ENCODE data around the gene CHIT1.

Gene CHIT1

DNA sequence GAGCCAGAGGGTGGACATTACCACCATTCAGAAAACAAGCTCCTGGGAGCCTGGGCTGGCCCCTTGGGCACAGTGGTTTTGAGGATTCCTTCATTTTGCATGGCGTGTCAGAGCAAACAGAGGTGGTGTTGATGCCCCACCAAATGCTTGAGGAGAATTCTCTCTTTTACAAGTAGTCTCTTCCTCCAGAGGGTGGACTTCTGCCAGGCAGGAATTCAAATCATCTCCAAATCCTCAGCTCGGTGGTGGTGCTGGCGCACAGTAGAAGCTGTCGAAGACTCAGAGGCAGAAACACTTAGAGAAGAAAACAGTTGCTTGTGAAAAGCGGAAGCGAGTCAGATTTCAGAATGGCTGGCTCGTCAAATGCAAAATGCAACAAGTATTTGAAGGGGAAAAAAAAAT, 39.5 kb downstream of the CHIT1 start:
- DNase-seq (ENCODE audit: low read depth in 4 of 4, low spot score in 1 of 4): no peak

DNA sequence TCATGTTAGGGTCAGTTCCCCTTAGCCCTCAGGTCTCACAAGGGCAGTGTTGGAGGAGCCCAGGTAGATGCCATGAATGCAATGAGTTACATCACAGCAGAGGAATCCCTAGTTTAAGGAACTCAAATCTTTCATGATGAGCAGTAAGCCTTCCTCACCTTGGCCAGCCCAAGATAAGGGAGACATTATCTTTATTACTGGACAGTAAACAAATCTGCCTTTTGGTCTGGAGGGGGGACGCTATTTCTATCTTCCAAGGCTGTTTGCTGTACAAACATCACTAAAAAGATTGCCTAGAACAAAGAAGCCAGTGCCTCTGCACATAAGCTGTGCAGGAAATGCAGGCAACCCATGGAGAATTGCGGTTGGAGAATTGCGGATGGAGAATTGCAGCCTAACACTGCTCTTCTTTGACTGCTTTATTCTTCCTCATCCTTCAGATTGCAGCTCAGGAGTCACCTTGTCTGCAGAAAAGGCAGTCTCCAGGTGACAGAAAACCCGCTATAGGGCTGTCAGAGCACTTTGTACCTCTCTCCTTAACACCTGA, 40.7 kb downstream of the CHIT1 start:
- no peak for DNase-seq (ENCODE audit: low read depth in 4 of 4, low spot score in 1 of 4)

GRCh38 chr1:203187689-203188264, 41.7 kb downstream of the CHIT1 start:
- no peak for DNase-seq (ENCODE audit: low read depth in 4 of 4, low spot score in 1 of 4)

DNA sequence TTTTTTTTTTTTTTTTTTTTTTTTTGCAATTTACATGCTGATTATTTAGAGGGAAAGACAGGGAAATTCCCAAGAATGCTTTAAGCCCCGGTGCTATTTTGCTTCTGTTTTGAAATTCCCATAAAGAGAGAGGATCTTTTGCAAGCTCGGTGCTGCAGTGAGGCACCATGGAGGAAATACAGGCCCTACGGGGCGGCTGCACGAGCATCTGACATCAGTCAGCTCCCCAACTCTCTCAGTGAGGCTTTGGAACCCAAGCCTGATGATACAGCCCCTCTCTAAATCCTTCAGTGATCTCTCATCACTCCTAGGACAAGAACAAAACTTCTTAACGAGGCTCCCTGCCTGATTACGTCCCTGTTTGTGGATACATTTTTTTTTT, 42.2 kb downstream of the CHIT1 start:
- DNase-seq (ENCODE audit: low read depth in 4 of 4, low spot score in 1 of 4): no peak

DNA sequence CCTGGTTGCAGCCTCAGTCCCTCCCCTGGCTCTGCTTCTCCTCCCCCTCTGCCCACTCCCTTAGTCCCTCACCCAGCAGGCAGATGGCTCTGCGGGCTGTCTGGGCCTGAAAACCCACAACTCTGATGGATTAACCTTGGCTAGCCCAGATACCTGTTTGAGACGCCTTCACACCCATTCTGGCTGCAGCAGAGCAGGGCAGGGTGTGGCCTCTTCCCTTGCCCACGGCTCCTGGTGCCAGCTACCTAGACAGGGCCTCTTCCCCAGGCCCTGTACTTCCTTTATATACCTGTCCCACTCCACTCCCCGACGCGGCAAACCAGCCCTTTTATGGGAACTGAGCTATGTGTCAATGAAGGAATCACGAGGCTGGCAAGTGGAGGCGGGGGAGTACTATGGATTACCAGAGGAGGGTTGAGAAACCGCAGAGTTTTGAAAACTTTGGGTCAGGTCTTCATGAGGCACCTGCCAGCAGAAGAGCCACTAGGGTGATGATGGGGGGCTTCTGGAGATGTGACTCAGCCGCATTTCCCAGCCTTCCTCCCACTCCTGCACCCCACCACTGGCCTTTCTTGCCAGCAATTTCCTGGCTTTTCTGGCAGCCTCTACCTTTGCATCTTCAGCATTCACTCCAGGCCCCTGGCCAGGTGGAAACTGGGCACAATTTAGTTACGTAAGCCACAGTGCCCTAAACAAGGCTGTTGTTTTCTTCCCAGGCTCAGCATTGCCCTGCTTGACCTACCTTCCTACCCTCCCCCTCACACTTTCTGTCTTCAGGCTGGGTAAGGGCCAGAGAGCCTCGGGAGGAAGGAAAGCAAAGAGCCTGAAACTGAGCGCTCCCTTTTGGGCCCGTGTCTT, 42.8 kb downstream of the CHIT1 start, which contains the start of gene CHI3L1:
TSS of gene CHI3L1 (minus strand) at position 259 of the 858 bp plus-strand sequence. CDS start at position 178, 81 bp downstream.
- DNase-seq (ENCODE audit: low read depth in 4 of 4, low spot score in 1 of 4): no peak

DNA sequence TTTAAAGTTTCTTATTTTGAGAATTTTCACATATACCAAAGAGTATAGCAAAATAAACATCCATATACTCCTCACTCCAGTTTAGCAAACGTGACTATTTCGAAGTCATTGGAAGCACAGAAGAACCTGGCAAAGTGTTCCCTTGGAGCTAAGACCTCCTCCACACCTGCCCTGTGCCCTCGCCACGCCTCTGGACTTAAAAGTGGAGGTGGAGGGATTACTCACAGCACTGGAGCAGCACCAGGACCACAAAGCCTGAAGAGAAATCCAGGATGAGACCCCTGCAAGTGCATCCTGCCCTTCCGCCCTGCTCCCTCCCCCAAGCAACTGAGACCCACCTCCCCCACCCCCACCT, 43.4 kb downstream of the CHIT1 start:
- no peak for DNase-seq (ENCODE audit: low read depth in 4 of 4, low spot score in 1 of 4)

GRCh38 chr1:203185585-203185984, 43.9 kb downstream of the CHIT1 start:
- DNase-seq (ENCODE audit: low read depth in 4 of 4, low spot score in 1 of 4): no peak

GRCh38 chr1:203185061-203185461, 44.4 kb downstream of the CHIT1 start:
- DNase-seq (ENCODE audit: low read depth in 4 of 4, low spot score in 1 of 4): no peak

- no peak for DNase-seq (ENCODE audit: low read depth in 4 of 4, low spot score in 1 of 4)
Observed at GRCh38 chr1:203184467-203184866, 45.0 kb downstream of the CHIT1 start.

DNA sequence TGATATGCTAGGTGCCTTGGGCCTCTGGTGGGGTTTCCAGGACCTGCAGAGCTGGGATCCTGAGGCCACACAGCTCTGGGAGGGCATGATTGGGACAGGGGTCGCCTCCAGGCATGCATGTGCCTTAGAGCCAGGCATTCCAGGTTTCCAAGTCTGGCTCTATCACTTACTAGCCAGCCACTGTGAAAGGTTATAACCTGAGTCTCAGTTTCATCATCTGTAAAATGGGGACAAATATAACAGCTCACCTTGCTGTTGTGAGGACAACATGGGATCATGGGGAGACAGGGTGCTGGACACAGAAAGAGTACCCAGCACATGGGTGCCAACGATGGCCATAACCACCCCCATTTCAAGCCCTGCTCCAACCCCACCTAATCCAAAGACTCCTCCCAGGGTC, 45.6 kb downstream of the CHIT1 start:
- no peak for DNase-seq (ENCODE audit: low read depth in 4 of 4, low spot score in 1 of 4)

DNA sequence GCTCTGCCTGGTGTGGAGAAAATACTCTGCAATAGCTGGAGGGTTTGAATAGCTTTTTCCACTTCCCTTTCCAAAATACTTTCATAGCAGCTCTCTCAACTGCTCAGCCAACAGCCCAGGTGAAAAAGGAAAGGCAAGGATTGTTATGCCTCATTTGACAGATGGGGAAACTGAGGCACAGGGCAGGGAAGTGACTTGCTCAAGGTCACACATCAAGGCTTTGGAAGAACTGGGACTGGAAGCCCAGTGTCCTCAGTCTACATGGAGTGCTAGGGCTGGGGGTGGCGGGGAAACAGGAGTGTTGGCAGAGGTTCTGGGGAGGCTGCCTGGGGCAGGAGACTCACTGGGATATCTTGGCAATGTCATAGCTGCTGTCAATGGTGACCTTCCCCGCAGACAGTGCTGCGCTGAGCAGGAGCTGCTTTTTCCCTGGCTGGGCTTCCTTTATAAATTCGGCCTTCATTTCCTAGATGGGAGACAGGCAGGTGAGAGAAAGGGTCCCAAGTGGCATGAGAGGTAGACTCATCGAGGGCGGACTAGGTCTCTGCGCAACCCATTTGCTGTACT, 47.0 kb downstream of the CHIT1 start:
- no peak for DNase-seq (ENCODE audit: low read depth in 4 of 4, low spot score in 1 of 4)

GRCh38 chr1:203181586-203182386, 47.7 kb downstream of the CHIT1 start:
- DNase-seq (ENCODE audit: low read depth in 4 of 4, low spot score in 1 of 4): no peak

DNA sequence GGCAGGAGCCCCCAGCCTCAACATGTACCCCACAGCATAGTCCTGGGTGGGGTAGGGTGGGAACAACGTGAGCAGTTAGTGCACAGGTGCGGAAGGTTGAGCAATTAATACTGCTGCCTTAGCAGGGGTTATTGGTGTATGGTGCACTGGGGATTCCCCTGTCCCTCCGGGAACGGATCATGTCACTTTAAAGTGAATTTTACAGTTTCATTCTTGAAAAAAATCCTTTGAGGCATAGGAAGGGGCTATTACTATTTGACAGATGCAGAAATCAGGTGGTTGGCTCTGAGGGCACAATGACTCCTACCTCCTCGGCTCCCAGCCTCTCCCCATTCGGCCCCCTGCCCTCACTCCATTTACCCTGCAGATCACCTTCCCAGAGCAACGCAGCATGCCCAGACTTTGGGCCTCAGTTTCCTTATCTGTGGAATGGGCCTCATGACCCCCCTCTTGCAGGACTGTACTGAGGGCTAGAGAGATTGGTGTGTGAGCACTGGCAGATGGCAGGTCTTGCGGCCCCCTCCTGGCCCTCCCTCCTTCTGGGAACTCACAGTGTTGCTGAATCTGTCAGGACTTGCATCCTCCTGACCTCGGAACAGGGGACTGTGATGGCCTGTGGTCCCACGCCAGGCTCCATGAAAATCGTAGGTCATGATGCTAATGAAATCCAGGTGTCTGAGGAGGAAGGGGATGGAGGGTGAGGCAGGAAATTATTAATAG, 48.7 kb downstream of the CHIT1 start:
- DNase-seq (ENCODE audit: low read depth in 4 of 4, low spot score in 1 of 4): no peak

- DNase-seq (ENCODE audit: low read depth in 4 of 4, low spot score in 1 of 4): no peak
Observed at GRCh38 chr1:203179667-203180005, 49.8 kb downstream of the CHIT1 start.

- DNase-seq (ENCODE audit: low read depth in 4 of 4, low spot score in 1 of 4): no peak
Observed at GRCh38 chr1:203178821-203179666, 50.4 kb downstream of the CHIT1 start.

GRCh38 chr1:203178083-203178482, 51.4 kb downstream of the CHIT1 start:
- no peak for DNase-seq (ENCODE audit: low read depth in 4 of 4, low spot score in 1 of 4)

DNA sequence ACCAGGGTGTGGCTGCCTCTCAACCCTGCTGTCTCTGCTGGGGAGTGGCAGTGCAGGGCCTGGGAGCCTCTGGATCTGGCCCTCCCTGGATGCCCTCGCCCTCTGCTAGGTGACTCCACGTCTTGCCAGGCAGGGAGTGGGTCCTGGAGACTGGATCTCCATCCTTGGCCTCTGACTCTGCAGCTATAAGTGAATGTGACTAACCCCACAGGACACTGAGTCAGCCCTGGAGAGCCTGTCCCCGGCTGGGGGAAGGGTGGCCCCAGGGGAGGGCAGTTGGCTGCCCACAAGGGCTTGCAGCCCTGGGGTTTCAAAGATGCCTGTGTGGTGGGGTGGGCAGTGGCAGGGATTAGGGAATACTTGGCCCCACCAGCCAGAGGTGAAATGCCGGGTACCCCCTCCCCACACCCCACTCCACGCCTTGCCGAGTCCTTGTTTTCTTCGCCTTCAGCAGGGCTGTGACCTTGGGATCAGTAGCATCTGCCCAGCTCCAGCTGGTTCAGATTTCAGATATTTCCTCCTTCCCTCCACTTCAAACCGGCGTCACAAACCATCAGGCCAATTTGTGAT, 51.9 kb downstream of the CHIT1 start:
- no peak for DNase-seq (ENCODE audit: low read depth in 4 of 4, low spot score in 1 of 4)

GRCh38 chr1:203177036-203177405, 52.5 kb downstream of the CHIT1 start:
- DNase-seq (ENCODE audit: low read depth in 4 of 4, low spot score in 1 of 4): no peak

- DNase-seq (ENCODE audit: low read depth in 4 of 4, low spot score in 1 of 4): no peak
Observed at GRCh38 chr1:203176273-203177035, 53.0 kb downstream of the CHIT1 start.
